T follicular helper cell (primary cell): ENCODE results near the gene KRTAP10-8.
A peak's percentile ranks its signal among the peaks of the same experiment; 100 is the strongest.
"Not testable (repeated sequence)": the region's sequence is repeated elsewhere in the genome, so short reads cannot be mapped to it uniquely, and the experiment has no call there.

Experiments used
- DNase-seq: peaks from one replicate; pipeline ENCODE4 v3.0.0-alpha.2; 2020; ENCODE audit warnings: low read depth

The KRTAP10-8 gene

DNA sequence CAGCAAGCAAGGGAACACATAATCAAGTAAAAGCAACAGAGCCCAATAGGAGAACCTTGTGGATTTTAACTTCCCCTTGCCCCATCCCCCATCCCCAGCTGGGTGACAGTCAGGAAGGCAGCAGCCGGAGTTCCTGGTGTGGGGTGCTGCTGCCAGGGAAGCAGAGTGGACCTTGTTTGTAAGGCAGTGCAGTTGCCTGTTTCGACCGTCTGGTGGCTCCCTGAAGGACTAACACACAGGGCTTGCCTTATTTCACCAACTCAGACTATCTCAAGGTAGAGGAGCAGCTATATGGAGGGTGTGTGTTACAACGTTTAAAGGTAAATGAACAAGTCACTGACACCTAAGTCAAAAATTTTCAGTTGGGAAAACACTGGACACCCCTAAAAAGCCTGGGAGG, 6.6 kb downstream of the KRTAP10-8 start:
- DNase-seq, result no peak

DNA sequence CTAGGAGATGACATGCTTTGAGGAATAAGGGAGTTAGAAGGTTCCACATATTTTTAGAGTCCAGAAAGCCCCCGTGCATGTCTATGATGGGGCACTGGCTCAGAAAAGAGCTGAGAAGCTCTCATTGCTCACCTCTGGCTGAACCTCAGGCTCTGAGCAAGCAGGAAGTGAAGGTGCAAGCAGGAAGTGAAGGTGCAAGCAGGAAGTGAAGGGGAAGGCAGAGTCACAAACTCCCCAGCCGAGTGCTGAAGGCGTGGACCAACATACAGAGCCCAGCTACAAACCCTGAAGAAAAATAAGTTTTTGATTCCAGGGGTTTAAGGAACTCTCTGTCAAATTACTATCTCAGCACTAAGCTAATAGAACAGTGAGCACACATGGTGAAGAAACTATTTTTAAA, 7.0 kb downstream of the KRTAP10-8 start:
- peak; percentile 47 for DNase-seq

DNA sequence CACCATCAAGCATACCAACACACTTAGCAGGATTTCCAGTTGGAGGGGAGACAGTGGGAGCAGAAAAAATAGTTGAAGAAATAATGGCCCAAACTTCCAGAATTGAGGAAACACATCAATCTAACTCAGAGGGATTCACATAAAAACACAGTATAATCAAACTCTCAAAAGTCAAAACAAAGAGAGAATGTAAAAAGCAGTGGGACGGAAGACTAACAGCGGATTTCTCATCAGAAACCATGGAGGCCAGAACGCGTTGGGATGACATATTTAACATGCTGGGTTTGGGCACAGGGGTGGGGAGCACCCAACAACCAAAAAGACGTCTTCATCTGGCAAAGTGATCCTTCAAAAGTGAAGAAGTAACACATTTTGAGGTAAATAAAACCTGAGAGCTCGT, 8.0 kb downstream of the KRTAP10-8 start:
- no peak for DNase-seq

DNA sequence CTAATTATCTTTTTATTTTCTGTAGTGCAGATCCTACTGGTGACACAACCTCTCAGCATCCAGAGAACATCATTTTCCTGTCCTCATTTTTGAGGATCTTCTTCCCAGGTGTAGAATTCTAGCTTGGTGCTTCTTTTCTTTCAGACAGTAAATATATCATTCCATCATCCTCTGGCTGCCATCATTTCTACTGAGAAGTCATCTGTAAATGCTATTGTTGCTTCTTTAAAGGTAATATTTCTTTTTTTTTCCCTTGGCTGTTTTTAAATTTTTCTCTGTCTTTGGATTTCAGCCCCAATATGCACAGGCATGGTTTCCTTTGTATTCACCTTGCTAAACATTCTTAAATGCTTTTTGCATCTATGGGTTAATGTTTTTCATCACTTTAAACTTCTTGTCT, 11.7 kb downstream of the KRTAP10-8 start:
- DNase-seq, result no peak

DNA sequence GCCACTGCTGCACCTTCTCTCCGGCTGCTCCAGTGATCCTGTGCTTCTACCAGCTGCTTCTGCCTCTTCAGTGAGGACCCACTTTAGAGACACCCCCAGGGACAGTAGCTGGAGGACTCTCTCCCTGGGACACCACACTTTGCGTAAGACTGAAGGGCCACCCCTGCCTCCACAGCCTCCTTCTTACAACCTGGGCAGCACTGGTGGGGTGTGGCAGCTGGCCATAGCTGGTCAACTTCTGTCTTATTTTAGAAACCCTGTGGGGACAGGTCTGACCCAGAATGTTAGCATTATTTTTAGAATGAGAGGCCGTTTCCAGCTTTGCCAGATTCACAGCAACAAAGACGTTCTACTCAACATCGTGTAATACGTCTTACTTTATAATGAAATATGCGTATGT, 13.9 kb downstream of the KRTAP10-8 start:
- DNase-seq, result no peak

DNA sequence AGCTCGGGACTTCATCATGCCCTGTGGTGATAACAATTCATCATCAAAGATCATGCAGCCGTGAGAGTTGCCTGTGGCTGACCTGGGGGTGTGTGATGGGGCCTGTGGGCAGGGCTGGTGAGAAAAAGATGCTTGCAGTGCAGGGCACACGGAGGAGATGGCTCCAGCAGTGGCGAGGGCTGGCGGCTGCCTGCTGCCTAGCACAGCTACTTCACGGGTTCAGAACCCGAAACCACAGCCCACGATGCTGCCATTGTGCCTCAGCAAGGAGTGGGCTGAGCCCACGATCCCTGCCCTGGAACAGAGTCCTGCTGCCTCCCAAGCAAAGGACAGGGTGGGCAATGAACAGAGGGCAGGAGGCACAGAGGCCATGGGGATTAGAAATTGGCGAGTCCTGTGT, 14.4 kb downstream of the KRTAP10-8 start:
- DNase-seq, result no peak

DNA sequence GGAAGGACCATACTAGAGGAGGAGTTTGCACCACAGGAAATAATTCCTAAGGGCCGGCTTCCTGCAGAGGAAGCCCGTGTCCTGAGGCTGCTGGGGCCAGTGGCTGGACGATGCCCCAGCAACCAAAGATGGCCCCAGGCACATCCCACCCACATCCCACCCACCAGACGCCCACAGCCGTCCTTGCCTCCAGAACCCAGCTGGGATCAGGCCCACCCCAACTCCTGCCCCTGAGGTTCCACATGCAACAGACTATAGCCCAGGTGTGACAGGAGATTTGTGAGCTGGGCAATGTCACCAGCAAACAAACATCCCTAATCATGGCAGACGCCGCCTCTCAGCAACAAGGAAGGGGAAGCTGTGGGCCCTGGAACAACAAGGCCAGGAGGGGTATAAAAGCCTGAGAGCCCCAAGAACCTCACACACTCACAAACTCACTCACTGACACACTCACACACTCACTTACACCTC, 14.8 kb downstream of the KRTAP10-8 start, which contains the start of gene KRTAP10-9:
Gene KRTAP10-9, plus strand, starts transcription at position 421 of the 471 bp plus-strand sequence. CDS start 79 bp downstream, outside the sequence.
- no peak for DNase-seq

DNA sequence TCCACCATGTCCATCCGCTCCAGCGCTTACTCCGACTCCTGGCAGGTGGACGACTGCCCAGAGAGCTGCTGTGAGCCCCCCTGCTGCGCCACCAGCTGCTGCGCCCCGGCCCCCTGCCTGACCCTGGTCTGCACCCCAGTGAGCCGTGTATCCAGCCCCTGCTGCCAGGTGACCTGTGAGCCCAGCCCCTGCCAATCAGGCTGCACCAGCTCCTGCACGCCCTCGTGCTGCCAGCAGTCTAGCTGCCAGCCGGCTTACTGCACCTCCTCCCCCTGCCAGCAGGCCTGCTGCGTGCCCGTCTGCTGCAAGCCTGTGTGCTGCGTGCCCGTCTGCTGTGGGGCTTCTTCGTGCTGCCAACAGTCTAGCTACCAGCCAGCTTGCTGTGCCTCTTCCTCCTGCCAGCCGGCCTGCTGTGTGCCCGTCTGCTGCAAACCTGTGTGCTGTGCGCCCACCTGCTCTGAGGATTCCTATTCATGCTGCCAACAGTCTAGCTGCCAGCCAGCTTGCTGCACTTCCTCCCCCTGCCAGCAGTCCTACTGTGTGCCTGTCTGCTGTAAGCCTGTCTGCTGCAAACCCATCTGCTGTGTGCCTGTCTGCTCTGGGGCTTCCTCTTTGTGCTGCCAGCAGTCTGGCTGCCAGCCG, 15.4 kb downstream of the KRTAP10-8 start:
- not testable (repeated sequence) for DNase-seq

DNA sequence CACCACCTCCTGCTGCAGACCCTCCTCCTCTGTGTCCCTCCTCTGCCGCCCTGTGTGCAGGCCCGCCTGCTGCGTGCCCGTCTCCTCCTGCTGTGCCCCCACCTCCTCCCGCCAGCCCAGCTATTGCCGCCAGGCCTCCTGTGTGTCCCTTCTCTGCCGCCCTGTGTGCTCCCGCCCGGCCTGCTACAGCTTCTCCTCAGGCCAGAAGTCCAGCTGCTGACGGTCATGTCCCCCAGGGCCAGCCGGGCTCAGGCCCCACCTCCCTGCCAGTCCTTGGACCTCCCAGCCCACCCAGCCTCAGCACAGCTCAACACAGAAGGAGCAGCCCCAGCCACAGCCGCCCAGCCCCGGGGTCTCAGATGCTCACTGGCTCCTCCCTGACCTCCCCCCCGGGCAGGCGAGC, 16.0 kb downstream of the KRTAP10-8 start:
- DNase-seq, result not testable (repeated sequence)

DNA sequence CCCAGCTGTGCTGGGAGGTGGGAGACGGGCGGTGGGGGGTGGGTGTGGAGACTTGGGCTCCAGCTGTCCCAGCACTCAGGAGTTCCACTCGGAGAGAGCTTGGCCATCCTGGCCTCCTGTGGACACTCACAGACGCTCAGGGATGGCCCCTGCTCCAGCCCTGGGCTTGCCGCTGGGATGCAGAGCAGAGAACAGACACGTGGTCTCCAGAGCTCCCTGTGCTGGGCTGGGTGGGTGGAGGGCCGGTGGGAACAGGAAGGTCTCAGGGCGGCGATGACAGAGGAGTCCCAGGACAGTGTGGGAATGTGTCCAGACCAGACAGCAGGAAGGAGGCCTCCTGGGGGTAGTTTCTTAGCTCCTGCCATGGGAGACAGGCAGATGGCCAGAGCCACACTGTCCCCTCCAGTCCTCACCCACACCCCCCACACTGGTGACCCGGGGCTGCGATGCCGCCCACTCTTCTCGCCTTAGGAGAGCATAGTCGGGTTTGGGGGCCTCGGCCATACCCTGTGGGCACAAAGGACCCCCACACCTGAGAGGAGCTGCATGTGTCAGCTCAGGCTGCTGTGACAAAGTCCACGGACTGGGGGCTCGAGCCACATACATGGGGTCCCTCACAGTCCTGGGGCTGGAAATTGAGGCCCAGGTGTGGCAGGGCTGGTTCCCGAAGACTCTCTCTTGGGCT, 17.0 kb downstream of the KRTAP10-8 start:
- DNase-seq, result no peak

DNA sequence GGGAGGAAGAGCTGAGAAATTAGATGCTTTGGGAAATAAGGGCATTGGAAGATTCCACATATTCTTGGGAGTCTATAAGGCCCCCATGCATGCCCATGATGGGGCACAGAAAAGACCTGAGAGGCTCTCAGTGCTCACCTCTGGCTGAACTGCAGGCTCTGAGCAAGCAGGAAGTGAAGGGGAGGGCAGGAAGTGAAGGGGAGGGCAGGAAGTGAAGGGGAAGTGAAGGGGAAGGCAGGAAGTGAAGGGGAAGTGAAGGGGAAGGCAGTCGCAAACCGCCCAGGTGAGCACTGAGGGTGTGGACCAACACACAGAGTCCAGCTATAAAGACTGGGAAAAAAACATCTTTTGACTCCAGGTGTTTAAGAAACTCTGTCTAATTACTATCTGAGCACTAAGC, 18.6 kb downstream of the KRTAP10-8 start:
- no peak for DNase-seq

DNA sequence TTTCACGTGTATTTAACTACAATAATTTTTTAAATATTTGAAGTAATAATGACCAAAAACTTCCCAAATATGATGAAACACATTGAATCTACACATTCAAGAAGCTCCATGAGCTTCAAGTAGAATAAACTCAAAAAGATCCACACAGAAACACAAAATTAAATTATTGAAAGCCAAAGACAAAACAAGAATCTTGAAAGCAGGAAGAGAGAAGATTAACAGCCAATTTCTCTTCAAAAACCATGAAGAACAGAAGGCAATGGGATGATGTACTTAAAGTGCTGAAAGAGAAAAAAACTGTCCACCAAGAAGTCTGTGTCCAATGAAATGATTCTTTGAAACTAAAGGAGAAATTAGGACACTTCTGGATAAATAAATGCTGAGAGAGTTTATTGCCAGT, 20.2 kb downstream of the KRTAP10-8 start:
- DNase-seq, result no peak

DNA sequence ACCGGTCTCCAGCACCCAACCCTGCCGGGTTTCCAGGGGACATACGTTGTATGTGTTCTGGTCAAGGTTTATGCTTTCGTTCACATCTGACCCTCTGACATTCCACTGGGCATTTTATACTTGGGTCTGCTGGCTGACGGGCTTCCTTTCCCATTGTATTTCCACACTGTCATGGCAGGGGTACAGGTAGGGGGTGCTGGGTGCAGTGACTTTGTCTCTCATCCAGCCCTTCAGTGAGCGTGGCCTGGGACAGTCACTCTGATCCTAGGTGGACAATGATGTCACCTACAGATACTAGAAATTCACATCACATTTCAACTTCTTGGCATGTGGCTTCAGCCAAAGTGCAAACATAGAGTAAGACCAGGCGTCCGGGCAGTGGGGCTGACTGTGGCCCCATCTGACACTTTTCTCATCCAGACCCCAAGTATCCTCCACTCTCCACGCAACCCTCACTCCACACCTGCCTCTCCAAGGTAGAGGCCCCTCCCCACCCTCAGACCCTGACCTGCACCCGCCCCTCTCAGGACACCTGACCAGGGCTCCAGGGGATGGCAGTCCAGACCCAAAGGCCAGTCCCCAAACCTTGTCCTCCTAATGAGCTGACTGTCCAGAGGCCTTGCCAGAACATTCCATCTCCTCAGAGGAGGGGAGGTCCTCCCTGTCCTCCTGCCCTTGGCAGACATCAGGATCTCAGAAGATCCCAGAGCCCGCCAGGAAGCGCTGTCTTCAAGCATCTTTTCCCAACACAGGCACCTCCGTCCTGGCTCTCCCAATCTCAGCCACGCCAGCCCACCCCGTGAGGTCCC, 24.5 kb downstream of the KRTAP10-8 start:
- no peak for DNase-seq

DNA sequence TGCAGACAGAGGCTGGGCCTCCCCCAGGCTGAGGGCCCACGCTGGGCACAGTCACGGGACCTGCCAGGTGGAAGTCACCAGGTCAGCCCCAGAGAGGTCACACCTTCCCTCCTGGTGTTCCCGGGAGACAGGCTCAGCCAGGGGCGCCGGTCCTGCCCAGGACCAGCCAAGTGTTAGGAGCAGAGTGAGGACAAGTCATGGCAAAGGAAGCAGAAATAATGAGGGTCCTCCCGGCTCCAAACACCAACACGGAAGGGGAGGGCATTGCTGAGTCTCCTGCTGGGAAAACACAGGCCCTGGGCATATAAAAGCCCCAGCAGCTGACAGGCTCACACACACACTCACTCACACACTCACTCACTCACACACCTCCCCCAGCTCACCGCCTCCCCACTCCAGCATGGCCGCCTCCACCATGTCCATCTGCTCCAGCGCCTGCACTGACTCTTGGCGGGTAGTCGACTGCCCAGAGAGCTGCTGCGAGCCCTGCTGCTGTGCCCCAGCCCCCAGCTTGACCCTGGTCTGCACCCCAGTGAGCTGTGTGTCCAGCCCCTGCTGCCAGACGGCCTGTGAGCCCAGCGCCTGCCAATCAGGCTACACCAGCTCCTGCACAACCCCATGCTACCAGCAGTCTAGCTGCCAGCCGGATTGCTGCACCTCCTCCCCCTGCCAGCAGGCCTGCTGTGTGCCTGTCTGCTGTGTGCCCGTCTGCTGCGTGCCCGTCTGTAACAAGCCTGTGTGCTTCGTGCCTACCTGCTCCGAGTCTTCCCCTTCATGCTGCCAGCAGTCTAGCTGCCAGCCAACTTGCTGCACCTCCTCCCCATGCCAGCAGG, 25.4 kb downstream of the KRTAP10-8 start, which contains the start of gene KRTAP10-10:
Gene KRTAP10-10, plus strand, starts transcription at position 339 of the 833 bp plus-strand sequence. Its CDS starts 62 bp downstream, at position 401.
- DNase-seq, result no peak

DNA sequence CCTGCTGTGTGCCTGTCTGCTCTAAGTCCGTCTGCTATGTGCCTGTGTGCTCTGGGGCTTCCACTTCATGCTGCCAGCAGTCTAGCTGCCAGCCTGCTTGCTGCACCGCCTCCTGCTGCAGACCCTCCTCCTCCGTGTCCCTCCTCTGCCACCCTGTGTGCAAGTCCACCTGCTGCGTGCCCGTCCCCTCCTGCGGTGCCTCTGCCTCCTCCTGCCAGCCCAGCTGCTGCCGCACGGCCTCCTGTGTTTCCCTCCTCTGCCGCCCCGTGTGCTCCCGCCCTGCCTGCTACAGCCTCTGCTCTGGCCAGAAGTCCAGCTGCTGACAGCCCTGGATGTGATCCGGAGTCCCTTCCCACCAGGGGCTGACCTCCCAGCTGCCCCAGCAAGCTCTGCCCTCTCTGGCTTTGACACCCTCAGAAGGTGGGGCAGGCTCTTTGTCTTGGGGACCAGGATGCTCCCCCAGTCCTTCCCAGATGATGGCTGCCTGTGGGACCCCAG, 26.0 kb downstream of the KRTAP10-8 start:
- DNase-seq, result not testable (repeated sequence)

DNA sequence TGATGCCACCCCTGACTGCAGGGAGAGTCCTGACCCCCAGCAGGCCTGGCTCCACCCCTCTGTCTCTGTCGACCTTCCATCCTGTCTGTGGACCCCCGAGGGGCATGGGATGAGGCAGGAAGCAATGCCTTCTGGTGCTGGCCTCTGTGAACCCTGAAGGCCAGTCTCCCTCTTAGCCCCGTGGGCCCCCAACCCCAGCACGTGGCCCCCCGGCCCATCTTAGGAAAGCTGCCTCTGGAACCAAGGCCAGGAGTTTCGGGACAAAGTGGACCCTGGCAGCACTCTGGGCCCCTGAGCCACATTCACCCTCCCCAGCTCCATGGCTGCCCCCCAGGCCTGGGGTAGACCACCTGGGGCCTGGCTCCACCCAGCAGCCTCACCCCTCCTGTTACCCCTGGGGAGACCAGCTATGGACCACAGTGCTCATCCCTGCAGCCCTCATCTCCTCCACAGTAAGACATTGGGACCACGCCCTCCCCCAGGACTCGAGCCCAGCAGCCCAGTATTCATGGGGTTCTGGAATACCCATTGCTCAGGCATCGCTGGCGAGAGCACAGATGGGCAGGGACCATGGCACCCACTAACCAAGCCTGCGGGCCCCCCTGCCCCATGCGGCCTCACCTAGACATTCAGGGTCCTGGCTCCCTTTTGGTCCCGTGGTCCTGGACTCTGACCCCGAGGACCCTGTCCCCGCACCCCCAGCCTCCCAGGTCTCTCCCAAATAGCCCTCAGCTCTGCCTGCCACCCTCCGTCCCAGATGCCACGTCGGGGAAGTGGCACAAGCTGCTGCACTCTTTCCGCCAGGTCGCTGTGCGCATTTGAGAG, 26.8 kb downstream of the KRTAP10-8 start:
- DNase-seq, result not testable (repeated sequence)

DNA sequence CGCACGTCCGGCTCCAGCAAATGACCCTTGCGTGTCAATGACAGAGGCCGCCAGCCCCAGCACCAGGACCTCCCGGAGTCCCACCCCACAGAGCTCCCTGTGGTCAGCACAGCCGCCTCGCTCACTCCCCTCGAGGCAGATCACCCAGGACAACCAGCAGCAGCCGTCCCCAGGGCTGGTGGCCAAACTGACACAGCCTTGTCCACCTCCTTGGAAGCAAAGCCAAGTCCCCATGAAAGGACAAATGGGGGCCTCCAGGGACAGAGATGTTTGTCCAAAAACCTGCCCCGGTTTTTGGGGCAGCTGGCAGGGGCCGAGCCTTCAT, 27.4 kb downstream of the KRTAP10-8 start:
- DNase-seq, result no peak

DNA sequence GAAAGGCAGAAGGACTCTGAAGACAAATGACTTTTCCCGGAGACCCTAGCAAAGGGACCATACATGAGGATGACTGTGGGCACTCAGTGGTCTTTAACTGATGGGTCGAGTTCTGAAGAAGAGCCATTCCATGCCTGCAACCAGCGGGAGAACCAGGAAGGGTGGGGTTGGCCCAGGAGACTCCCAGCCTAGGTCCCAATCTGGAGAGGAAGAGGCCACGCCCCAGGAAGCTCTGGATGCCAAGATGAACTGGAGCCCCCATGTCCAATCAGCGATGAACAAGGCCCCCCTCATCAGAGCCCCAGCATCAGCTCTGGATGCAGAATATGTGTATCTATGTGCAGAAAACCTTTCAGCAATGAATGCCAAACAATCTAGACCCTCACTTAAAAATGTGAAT, 28.9 kb downstream of the KRTAP10-8 start:
- no peak for DNase-seq

DNA sequence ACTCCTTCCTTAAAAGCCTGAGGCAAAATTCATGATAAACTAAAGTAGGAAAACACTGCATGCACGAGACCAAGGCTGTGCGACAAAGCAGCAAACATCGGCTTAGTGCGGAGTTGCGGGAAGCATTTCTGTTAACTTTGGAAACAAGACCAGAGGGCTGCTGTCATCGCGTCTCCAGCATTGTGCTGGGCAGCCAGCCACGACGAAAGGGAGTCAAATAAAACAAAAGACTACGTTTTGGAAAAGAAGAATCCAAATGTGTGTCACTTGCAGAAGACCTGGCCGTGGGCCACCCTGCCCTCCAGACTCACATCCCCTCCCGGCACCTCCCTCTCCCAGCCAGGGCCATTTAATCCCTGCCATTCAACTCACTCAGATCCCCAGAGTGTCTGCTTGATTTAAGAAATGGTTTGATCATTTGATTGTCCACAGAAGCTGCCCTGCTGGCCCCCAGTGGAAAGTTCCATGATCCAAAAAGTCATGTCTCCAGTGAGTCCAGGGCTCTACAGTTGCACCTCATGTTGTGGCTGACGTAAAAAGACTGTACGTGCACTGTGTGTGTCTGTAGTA, 31.9 kb downstream of the KRTAP10-8 start:
- no peak for DNase-seq

DNA sequence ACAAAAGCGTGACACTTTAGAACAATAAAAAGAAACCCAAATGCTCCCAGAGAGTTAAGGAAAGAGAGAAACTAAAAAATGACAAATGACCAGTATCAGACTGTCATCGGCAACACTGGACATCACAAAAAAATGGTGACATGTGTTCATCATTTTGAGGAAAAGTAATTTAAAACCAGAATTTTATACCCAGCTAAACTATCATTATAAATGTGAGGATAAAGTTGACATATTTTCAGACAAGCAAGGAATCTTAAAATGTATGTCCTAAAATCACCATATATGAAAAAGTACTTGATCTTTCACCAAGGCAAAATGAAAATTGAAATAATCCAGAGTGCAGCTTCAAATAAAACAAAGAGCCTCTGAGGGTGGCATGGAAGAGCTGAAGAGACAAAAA, 33.0 kb downstream of the KRTAP10-8 start:
- no peak for DNase-seq
